ENCODE results near the gene TF.

DNA sequence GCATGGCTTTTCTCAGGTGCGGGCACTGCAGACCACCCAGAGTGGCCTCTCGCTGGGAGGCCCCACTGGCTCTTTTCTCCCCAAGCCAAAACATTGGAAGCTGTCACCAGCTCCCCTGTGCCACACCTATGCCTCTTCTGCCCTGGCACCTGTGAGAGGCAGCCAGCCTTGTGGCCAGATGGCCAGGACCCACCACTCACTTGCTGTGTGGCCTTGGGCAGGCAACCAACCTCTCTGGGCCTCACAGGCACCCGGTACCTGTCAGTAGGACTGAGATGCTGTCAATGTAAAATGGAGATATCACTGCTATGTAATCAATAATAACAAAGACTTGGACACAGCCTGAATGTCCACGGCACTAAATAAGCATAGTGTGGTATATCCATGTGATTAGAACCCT lies 96.0 kb downstream of the TF start:
- TF ChIP-seq FOXP2 (optimal IDR thresholded peaks at IDR 0.05; ENCODE audit: borderline replicate concordance, extremely low read depth, extremely low read length, insufficient read depth), result no peak
- no peak for TF ChIP-seq POLR2AphosphoS5 (IDR thresholded peaks at IDR 0.05; ENCODE audit: low read depth, low read length)
- TF ChIP-seq SIN3A (IDR thresholded peaks at IDR 0.05; ENCODE audit: borderline replicate concordance, insufficient read depth, low read length), result no peak
- TF ChIP-seq REST (IDR thresholded peaks at IDR 0.05; ENCODE audit: insufficient read depth in 1 of 2, low read depth in 2 of 2, low read length in 2 of 2), result no peak

Measured in PFSK-1 (cell line).